KMS-11 (cell line): Measurements from ENCODE around the gene TANC1.

Source experiments
- H2AFZ ChIP-seq: fragments of 200-600 bp; sonication (generic); 2 replicates; pipeline ENCODE4 v1.6.1; 2016; ENCODE audit warnings: antibody characterized with exemption, mixed run types, low read depth
- H3K27ac ChIP-seq: fragments of 200-600 bp; sonication (generic); 2 replicates; pipeline ENCODE4 v1.6.1; 2016; ENCODE audit warnings: mild to moderate bottlenecking, mixed run types
- H3K27me3 ChIP-seq: fragments of 200-600 bp; sonication (generic); 2 replicates; pipeline ENCODE4 v1.6.1; 2017; ENCODE audit warnings: mild to moderate bottlenecking, low read depth, mixed run types, moderate library complexity; ENCODE audit not compliant: insufficient read depth
- H3K36me3 ChIP-seq: fragments of 200-600 bp; sonication (generic); 2 replicates; pipeline ENCODE4 v1.6.1; 2017; ENCODE audit warnings: mild to moderate bottlenecking, mixed run types; ENCODE audit not compliant: insufficient read depth
- H3K4me1 ChIP-seq: fragments of 200-600 bp; sonication (generic); 2 replicates; pipeline ENCODE4 v1.6.1; 2016; ENCODE audit warnings: mild to moderate bottlenecking, low read depth, mixed run types; ENCODE audit not compliant: poor library complexity, severe bottlenecking
- H3K4me2 ChIP-seq: fragments of 200-600 bp; sonication (generic); 2 replicates; pipeline ENCODE4 v1.7.0; 2016; ENCODE audit warnings: mild to moderate bottlenecking, mixed run types
- H3K4me3 ChIP-seq: fragments of 200-600 bp; sonication (generic); IDR thresholded peaks from 2 replicates; pipeline ENCODE4 v1.6.1; 2017; ENCODE audit warnings: low read depth, low read length, mixed read lengths; ENCODE audit not compliant: insufficient read depth
- H3K79me2 ChIP-seq: fragments of 200-600 bp; sonication (generic); 2 replicates; pipeline ENCODE4 v1.6.1; 2016; ENCODE audit warnings: low read depth, mixed run types; ENCODE audit not compliant: insufficient read depth
- H3K9ac ChIP-seq: fragments of 200-600 bp; sonication (generic); 2 replicates; pipeline ENCODE4 v1.6.1; 2016; ENCODE audit warnings: mild to moderate bottlenecking, mixed run types
- H4K20me1 ChIP-seq: fragments of 200-600 bp; sonication (generic); 2 replicates; pipeline ENCODE4 v1.6.1; 2016; ENCODE audit warnings: mild to moderate bottlenecking, mixed run types; ENCODE audit not compliant: insufficient read depth
- TF ChIP-seq, protein P1 (sequence below): fragments of 200-600 bp; sonication (generic); conservative IDR thresholded peaks from 2 replicates; pipeline ENCODE4 v1.6.1; 2017; ENCODE audit warnings: low read depth, mild to moderate bottlenecking, antibody characterized with exemption, low read length, moderate library complexity, mixed read lengths

Gene TANC1

DNA sequence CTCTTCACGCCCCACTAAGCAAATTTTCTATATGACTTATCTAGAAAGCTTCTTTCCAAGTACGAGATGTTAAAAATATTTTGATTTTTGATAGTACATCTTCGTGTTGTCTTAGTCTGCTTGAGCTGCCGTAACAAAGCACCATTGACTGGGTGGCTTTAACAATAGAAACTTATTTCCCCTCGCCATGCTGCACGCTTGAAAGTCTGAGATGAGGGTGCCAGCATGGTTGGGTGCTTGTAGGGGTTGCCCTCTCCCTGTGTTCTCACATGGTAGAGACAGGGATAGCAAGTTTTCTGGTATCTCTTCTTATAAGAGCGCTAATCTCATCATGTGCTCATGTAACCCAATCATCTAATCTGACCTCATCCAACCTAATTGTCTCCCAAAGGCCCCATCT, 106.2 kb downstream of the TANC1 start:
- H3K4me1 ChIP-seq, result peaks cover 8% of the 10 kb centered on the region
- TF ChIP-seq, protein P1, sequence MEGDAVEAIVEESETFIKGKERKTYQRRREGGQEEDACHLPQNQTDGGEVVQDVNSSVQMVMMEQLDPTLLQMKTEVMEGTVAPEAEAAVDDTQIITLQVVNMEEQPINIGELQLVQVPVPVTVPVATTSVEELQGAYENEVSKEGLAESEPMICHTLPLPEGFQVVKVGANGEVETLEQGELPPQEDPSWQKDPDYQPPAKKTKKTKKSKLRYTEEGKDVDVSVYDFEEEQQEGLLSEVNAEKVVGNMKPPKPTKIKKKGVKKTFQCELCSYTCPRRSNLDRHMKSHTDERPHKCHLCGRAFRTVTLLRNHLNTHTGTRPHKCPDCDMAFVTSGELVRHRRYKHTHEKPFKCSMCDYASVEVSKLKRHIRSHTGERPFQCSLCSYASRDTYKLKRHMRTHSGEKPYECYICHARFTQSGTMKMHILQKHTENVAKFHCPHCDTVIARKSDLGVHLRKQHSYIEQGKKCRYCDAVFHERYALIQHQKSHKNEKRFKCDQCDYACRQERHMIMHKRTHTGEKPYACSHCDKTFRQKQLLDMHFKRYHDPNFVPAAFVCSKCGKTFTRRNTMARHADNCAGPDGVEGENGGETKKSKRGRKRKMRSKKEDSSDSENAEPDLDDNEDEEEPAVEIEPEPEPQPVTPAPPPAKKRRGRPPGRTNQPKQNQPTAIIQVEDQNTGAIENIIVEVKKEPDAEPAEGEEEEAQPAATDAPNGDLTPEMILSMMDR, result no peak

DNA sequence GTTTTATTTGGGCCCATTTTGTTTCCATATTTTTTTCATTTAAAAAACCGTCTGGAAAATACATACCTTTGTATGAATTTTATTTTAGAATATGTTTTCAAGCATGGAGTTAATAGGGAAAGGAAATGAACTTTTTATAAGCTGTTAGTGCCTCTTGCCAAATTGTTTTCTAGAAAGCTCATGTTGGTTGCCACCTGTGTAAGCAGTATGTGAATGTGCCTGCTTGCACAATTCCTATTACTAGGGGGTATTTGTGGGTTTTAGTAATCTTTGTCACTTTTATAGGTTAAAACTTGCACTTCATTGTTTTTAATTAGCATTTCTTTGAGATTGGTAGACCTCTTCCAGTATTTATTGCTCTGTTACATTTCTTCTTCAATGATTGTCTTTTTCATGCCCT, 107.3 kb downstream of the TANC1 start:
- H3K27me3 ChIP-seq, result no peaks in the 10 kb centered on the region
- no peak overlapping the region for H3K9ac ChIP-seq
- no peaks in the 10 kb centered on the region for H4K20me1 ChIP-seq
- no peaks in the 10 kb centered on the region for H3K79me2 ChIP-seq
- TF ChIP-seq, protein P1, result no peak
- H3K4me1 ChIP-seq, result peaks cover 6% of the 10 kb centered on the region
- H3K4me3 ChIP-seq, result no peak overlapping the region
- H3K27ac ChIP-seq, result no peak overlapping the region
- H2AFZ ChIP-seq, result no peak overlapping the region
- no peak overlapping the region for H3K4me2 ChIP-seq
- H3K36me3 ChIP-seq, result no peaks in the 10 kb centered on the region

More for the DNA sequence above, 106.2 kb downstream of the TANC1 start:
- no peak overlapping the region for H3K4me2 ChIP-seq
- H3K79me2 ChIP-seq, result no peaks in the 10 kb centered on the region
- H3K9ac ChIP-seq, result no peak overlapping the region
- no peaks in the 10 kb centered on the region for H3K36me3 ChIP-seq
- H3K27ac ChIP-seq, result no peak overlapping the region
- no peaks in the 10 kb centered on the region for H3K27me3 ChIP-seq
- no peak overlapping the region for H3K4me3 ChIP-seq
- H2AFZ ChIP-seq, result no peak overlapping the region
- H4K20me1 ChIP-seq, result no peaks in the 10 kb centered on the region

DNA sequence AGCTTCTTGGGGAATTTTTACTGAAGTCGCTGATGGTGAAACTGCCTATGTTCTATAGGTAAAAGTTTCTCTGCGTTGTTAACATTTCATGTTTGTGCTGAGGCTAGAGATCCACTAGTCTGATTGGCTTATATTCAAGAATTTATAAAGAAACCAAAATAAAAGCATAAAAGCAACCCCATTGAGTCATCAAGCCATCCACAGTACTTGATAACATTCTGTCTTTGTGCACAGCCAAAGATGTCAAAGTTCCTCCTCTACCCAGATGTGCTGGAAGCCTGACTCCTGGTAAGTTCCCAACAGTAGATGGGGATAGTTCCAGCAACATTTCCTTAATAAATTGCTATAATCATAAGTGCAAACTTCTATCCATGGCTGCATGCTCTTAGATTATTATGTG, 107.8 kb downstream of the TANC1 start:
- no peak overlapping the region for H3K4me3 ChIP-seq
- H3K79me2 ChIP-seq, result no peaks in the 10 kb centered on the region
- H3K4me1 ChIP-seq, result peaks cover 6% of the 10 kb centered on the region
- H3K4me2 ChIP-seq, result no peak overlapping the region
- H3K27ac ChIP-seq, result no peak overlapping the region
- no peaks in the 10 kb centered on the region for H3K36me3 ChIP-seq
- H3K27me3 ChIP-seq, result no peaks in the 10 kb centered on the region
- H3K9ac ChIP-seq, result no peak overlapping the region
- TF ChIP-seq, protein P1, result no peak
- no peaks in the 10 kb centered on the region for H4K20me1 ChIP-seq
- no peak overlapping the region for H2AFZ ChIP-seq

DNA sequence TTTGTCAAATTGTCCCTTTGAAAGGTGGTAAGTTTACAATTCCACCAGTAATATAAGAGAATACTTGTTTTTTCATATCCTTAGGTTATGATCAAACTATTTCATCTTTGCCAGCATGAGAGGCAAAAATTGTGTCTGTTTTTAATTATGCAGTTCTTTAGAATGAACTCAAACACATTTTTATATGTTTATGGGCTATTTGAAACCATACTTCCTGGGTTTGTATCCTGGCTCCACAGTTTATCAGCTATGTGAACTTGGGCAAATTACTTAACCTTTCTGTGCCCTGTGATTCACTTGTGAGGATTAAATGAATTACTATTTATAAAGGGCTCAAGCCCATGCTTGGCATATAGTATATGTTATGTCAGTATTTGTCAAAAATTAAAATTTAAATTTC, 109.4 kb downstream of the TANC1 start:
- no peak overlapping the region for H3K4me2 ChIP-seq
- TF ChIP-seq, protein P1, result no peak
- H3K9ac ChIP-seq, result no peak overlapping the region
- no peaks in the 10 kb centered on the region for H4K20me1 ChIP-seq
- no peaks in the 10 kb centered on the region for H3K27me3 ChIP-seq
- H2AFZ ChIP-seq, result no peak overlapping the region
- no peak overlapping the region for H3K27ac ChIP-seq
- no peak overlapping the region for H3K4me3 ChIP-seq
- no peaks in the 10 kb centered on the region for H3K79me2 ChIP-seq
- H3K4me1 ChIP-seq, result peaks cover 6% of the 10 kb centered on the region
- H3K36me3 ChIP-seq, result no peaks in the 10 kb centered on the region
